Fibroblast of pulmonary artery (primary cell): ENCODE results near the gene CLIC4.
"Not testable (repeated sequence)": the region's sequence is repeated elsewhere in the genome, so short reads cannot be mapped to it uniquely, and the experiment has no call there.

Source experiments
- DNase-seq: peaks from one replicate; pipeline ENCODE4 v3.0.0-alpha.2; 2010; ENCODE audit warnings: low read depth
- H3K4me3 ChIP-seq: replicated peaks from 2 replicates; pipeline ENCODE4 v1.5.1; 2011; ENCODE audit warnings: low read depth, mild to moderate bottlenecking, control low read depth, low read length, moderate library complexity
- TF ChIP-seq, protein P1 (sequence below): IDR thresholded peaks from 2 replicates; pipeline ENCODE4 v1.5.1; 2011; ENCODE audit warnings: mild to moderate bottlenecking, control low read depth, low read length, inconsistent platforms; ENCODE audit errors: missing control alignments

CLIC4 gene

DNA sequence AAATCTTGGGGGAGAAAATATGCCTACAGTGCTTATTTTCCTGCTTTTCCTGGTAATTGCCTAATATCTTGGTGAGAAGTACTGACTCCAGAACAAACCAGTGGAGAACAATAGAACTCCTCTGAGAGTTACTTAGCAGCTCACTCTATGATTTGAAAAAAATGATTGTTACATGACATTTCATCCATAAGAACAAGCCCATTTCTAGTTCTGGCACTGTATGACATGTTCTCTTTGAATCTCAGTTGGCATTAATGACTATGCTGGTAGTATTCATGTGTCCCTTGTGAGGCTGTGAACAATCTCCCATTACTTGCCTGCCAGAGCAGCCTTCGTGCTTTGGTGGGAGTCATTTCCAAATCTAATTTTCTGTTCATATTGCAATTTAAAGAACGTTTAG is 58.0 kb downstream of the CLIC4 start:
- H3K4me3 ChIP-seq, result no peak overlapping the region
- DNase-seq, result peak; percentile 69
- TF ChIP-seq, protein P1, sequence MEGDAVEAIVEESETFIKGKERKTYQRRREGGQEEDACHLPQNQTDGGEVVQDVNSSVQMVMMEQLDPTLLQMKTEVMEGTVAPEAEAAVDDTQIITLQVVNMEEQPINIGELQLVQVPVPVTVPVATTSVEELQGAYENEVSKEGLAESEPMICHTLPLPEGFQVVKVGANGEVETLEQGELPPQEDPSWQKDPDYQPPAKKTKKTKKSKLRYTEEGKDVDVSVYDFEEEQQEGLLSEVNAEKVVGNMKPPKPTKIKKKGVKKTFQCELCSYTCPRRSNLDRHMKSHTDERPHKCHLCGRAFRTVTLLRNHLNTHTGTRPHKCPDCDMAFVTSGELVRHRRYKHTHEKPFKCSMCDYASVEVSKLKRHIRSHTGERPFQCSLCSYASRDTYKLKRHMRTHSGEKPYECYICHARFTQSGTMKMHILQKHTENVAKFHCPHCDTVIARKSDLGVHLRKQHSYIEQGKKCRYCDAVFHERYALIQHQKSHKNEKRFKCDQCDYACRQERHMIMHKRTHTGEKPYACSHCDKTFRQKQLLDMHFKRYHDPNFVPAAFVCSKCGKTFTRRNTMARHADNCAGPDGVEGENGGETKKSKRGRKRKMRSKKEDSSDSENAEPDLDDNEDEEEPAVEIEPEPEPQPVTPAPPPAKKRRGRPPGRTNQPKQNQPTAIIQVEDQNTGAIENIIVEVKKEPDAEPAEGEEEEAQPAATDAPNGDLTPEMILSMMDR, result no peak

DNA sequence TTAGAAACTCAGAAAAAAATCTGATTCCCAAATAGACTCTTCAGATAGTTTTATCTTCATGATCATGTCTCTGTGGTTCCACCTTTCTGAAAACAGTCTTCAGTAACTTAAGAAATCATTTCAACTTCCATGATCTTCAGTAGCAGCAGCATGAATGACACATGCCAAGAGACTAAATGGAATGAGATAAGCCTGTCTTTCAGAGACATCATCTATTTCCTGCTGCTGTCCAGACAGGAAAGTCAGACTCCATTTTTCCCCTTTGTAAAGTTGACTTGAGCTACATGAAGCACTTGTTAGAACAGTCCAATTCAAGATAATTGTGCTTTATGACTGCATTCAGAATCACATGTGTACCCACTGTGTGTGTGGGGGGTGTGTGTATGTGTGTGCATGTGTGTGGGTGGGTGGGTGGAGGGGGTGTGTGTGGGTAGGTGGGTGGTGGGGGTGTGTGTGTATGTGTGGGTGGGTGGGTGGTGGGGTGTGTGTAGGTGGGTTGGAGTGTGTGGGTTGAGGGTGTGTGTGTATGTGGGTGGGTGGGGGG is 58.8 kb downstream of the CLIC4 start:
- TF ChIP-seq, protein P1, result no peak
- no peak overlapping the region for H3K4me3 ChIP-seq
- DNase-seq, result no peak

DNA sequence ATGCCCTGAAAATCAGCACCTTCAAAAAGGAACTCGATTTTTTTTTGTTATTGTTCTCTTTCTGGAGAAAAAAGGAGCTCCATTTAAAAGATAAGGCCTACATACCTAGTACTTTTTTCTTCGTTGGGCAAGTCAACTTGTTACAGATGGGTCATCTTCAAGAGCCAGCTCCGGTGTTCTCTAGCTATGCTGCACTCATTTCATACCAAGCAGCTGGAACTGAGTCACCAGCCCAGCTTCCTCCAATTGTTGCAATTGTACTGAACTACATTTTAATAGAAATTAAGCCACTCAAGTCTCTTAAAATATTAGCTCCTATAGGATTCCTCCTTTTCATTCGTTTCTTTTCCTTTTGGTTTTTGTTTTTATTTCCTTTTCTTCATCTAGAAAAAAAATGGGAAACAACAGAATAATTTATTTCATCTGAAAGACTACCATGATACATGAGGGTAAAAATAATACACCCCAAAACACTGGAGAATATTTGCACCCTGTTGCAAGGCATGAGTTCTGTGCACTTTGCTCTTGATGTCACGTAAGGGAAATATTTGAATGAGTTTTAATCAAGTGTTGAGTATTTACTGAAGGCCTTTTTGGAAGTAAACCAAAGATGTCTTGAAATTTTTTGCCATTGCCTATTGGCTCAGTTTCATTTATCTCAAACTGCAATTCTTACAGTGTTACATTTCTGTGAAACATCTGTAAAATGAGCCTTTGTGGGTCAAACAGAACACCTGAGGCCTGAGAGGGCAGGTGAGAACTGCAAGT is 60.5 kb downstream of the CLIC4 start:
- H3K4me3 ChIP-seq, result peak overlapping the region; percentile 15
- TF ChIP-seq, protein P1, result no peak
- peak; percentile 87 for DNase-seq

DNA sequence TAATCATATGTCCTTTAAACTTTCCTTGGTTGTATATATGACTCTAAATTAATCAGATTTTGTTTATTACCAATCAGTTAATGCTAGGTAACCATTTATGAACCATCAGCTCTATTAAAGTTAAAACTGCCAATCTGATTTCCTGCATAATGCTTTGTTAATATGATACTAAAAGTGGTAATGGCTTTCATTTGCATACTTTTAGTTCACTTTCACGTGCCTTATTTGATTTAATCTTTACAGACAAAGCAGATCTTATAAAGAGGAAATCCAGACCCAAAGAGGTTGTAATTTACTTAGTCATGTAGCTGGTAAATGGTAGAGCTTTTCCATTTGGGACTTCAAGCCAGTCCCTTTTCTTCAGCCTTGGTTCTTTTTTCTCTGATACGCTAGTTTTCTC is 61.3 kb downstream of the CLIC4 start:
- H3K4me3 ChIP-seq, result no peak overlapping the region
- no peak for DNase-seq
- TF ChIP-seq, protein P1, result no peak

DNA sequence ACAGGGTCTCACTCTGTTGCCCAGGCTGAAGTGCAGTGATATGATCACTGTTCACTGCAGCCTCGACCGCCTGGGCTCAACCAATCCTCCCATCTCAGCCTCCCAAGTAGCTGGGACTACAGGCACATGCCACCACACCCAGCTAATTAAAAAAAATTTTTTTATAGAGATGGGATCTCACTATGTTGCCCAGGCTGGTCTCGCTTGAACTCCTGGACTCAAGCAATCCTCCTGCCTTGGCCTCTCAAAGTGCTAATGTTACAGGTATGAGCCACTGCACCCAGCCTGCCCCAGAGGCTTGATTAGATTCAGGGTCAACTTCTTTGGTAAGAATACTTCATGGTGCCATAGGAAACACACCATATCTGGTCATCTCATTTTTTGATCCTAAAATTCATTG is 66.2 kb downstream of the CLIC4 start:
- not testable (repeated sequence) for H3K4me3 ChIP-seq, DNase-seq

DNA sequence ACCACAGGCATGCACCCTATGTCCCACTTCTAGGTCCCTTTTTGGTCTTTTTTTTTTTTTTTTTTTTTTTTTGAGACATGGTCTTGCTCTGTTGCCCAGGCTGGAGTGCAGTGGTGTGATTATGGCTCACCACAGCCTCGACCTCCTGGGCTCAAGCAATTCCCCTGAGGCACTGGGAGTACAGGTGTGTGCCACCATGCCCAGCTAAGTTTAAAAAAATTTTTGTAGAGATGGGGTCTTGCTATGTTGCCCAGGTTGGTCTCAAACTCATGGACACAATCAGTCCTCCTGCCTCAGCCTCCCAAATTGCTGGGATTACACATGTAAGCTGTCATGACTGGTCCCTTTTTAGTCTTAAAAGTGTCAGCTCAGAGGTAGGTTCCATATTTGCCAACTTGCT is 75.0 kb downstream of the CLIC4 start:
- DNase-seq, H3K4me3 ChIP-seq: not testable (repeated sequence)

DNA sequence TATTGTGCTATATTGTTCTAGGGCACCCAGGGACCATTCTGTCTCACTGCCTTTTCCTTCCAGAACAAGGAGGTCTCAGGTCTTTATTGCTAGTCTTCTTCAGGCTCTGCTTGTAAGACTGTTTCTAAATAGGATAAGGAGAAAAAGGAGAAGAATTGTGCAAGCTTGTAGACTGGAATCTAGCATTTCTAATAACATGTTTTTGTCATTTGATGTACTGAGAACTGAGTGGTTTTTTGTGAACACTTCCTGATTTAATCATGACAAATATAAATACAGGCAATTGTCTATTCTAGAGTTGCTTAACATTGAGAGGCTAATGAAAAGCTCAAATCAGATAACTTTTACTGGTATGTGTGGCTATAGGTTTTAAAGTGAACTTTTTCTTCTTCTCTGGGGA is 77.6 kb downstream of the CLIC4 start:
- H3K4me3 ChIP-seq, result no peak overlapping the region
- TF ChIP-seq, protein P1, result no peak
- DNase-seq, result peak; percentile 52

DNA sequence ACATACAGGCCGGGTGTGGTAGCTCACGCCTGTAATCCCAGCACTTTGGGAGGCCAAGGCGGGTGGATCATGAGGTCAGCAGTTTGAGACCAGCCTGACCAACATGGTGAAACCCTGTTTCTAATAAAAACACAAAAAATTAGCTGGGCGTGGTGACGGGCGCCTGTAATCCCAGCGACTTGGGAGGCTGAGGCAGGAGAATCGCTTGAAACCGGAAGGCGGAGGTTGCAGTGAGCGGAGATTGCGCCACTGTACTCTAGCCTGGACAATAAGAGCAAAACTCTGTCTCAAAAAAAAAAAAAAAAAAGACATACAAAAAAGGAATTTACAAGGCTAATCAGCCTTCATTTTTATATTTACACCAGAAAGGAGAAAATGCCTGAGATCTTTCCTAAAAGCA is 78.2 kb downstream of the CLIC4 start:
- H3K4me3 ChIP-seq, DNase-seq: not testable (repeated sequence)
